Adrenal gland (tissue), 5 donors: ENCODE results near the gene CORO7.

Experiments used
- POLR2A ChIP-seq, 2 donors: fragments of 450-650 bp; IDR thresholded peaks; one replicate each; pipeline ENCODE4 v1.6.1; 2017; ENCODE audit warnings: antibody characterized with exemption in 2 of 2, mild to moderate bottlenecking in 2 of 2, moderate library complexity in 1 of 2
- TF ChIP-seq, protein P1 (sequence below), 6 experiments: fragments of 450-650 bp in 4 of 6; fragments of 200-600 bp in 2 of 6; sonication (generic) in 1 of 6; IDR thresholded peaks; 1 replicate in 5 of 6; 2 replicates in 1 of 6; pipeline versions ENCODE4 v1.5.1 to v1.8.0; 2016 to 2021; ENCODE audit warnings: antibody characterized with exemption in 6 of 6, mild to moderate bottlenecking in 2 of 6, moderate library complexity in 1 of 6
- donor health status: DM: no; HTN: no; CAD: no.

DNA sequence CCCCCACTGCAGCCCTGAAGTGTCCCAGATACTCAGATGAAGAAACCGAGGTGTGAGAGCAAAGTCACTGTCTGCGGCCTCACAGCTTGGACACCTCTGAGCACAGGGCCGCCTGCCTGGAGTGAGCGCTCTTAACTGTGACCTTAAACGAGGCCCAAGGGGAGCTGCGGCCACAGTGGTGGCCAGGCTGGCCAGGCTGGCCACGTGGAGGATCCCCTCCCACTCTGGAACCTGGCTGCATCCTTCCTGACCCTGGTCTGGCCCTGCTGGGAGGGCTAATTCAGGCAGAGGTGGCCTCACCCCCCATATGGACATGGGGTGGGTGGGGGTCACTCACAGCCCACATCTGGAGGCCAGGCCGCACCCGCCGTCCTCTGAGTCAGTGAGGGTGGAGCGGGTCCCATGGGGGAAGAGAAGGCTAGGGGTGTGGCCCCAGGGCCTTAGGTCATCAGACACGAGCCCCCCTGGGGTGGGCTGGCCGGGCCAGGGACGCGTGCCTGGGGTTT lies 38.2 kb downstream of the CORO7 start:
- TF ChIP-seq, protein P1, sequence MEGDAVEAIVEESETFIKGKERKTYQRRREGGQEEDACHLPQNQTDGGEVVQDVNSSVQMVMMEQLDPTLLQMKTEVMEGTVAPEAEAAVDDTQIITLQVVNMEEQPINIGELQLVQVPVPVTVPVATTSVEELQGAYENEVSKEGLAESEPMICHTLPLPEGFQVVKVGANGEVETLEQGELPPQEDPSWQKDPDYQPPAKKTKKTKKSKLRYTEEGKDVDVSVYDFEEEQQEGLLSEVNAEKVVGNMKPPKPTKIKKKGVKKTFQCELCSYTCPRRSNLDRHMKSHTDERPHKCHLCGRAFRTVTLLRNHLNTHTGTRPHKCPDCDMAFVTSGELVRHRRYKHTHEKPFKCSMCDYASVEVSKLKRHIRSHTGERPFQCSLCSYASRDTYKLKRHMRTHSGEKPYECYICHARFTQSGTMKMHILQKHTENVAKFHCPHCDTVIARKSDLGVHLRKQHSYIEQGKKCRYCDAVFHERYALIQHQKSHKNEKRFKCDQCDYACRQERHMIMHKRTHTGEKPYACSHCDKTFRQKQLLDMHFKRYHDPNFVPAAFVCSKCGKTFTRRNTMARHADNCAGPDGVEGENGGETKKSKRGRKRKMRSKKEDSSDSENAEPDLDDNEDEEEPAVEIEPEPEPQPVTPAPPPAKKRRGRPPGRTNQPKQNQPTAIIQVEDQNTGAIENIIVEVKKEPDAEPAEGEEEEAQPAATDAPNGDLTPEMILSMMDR (IDR thresholded peaks at IDR 0.05): no peak
- no peak for TF ChIP-seq POLR2A (IDR thresholded peaks at IDR 0.05)
